Measurements from ENCODE around the gene RBM14.

The RBM14 gene

DNA sequence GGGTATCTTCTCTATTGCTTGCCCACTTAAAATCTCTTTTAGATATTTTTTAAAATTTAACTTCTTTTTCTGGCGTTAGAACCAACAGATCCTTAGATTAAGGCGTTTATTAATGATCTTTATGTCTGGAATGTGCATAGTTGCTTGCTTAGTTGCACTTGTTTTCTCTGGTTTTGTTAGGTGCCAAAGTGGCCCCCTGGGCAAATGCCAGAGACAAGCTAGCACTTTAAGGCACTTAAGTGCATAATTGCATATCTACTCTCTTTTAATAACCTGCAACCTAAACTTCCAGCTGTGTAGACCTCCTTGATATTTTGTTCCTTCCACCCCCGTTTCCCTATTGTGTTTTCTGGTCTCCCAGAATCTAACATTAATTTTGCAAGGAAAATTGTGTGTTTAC is 25.4 kb downstream of the RBM14 start:
- Histone ChIP-seq H3K36me3 (ENCODE audit: control insufficient read depth, low read length) (peaks cover 95% of the 10 kb centered on the region), H3K4me3 (ENCODE audit: low read length) (peak overlapping the region; percentile 98), H3K9me2 (replicated peaks; ENCODE audit: control insufficient read depth, low read length) (no peaks in the 10 kb centered on the region), H3F3A (ENCODE audit: control insufficient read depth, insufficient read depth) (peaks cover 35% of the 10 kb centered on the region), H3K4me1 (ENCODE audit: control insufficient read depth, low read length) (peaks cover 54% of the 10 kb centered on the region), H3K79me2 (ENCODE audit: control insufficient read depth, low read length) (peaks cover 97% of the 10 kb centered on the region), H4K20me1 (ENCODE audit: control insufficient read depth, insufficient read depth, low read depth, low read length) (peaks cover 63% of the 10 kb centered on the region), H3K9me3 (ENCODE audit: control insufficient read depth, insufficient read depth, low read length) (no peaks in the 10 kb centered on the region), H3K27ac (ENCODE audit: low read depth, low read length) (no peak overlapping the region), H3K4me2 (ENCODE audit: low read length) (peak overlapping the region; percentile 77), H3K27me3 (ENCODE audit: control insufficient read depth, low read length) (no peaks in the 10 kb centered on the region)
- TF ChIP-seq EZH2phosphoT487 (IDR thresholded peaks at IDR 0.05; ENCODE audit: borderline replicate concordance, low read length), result no peak
- TF ChIP-seq, protein P1, sequence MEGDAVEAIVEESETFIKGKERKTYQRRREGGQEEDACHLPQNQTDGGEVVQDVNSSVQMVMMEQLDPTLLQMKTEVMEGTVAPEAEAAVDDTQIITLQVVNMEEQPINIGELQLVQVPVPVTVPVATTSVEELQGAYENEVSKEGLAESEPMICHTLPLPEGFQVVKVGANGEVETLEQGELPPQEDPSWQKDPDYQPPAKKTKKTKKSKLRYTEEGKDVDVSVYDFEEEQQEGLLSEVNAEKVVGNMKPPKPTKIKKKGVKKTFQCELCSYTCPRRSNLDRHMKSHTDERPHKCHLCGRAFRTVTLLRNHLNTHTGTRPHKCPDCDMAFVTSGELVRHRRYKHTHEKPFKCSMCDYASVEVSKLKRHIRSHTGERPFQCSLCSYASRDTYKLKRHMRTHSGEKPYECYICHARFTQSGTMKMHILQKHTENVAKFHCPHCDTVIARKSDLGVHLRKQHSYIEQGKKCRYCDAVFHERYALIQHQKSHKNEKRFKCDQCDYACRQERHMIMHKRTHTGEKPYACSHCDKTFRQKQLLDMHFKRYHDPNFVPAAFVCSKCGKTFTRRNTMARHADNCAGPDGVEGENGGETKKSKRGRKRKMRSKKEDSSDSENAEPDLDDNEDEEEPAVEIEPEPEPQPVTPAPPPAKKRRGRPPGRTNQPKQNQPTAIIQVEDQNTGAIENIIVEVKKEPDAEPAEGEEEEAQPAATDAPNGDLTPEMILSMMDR (IDR thresholded peaks at IDR 0.05; ENCODE audit: low read depth, low read length, poor library complexity, severe bottlenecking), result no peak

DNA sequence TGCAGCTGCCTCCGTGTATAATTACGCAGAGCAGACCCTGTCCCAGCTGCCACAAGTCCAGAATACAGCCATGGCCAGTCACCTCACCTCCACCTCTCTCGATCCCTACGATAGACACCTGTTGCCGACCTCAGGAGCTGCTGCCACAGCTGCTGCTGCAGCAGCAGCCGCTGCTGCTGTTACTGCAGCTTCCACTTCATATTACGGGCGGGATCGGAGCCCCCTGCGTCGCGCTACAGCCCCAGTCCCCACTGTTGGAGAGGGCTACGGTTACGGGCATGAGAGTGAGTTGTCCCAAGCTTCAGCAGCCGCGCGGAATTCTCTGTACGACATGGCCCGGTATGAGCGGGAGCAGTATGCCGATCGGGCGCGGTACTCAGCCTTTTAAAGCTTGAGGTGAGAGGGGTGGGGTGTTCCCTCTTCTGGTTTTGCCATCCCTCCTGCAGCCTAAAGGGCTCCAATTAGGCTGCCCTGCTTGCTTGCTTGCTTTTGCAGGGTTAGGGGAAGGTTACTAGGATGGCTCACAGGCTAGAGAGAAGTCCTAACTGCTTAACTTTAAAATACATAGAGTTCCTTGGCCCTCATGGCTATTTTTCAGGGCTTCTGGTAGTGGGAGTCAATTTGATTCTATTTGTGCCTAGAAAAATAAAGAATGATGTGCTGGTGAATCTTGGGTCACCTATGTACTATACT is 27.5 kb downstream of the RBM14 start:
- no peaks in the 10 kb centered on the region for H3K27me3 ChIP-seq (ENCODE audit: control insufficient read depth, low read length)
- peaks cover 37% of the 10 kb centered on the region for H3F3A ChIP-seq (ENCODE audit: control insufficient read depth, insufficient read depth)
- TF ChIP-seq EZH2phosphoT487 (IDR thresholded peaks at IDR 0.05; ENCODE audit: borderline replicate concordance, low read length), result no peak
- no peaks in the 10 kb centered on the region for H3K9me2 ChIP-seq (replicated peaks; ENCODE audit: control insufficient read depth, low read length)
- H3K4me1 ChIP-seq (ENCODE audit: control insufficient read depth, low read length), result peaks cover 42% of the 10 kb centered on the region
- H3K27ac ChIP-seq (ENCODE audit: low read depth, low read length), result no peak overlapping the region
- peaks cover 100% of the 10 kb centered on the region for H3K79me2 ChIP-seq (ENCODE audit: control insufficient read depth, low read length)
- H3K36me3 ChIP-seq (ENCODE audit: control insufficient read depth, low read length), result peaks cover 97% of the 10 kb centered on the region
- peaks cover 65% of the 10 kb centered on the region for H4K20me1 ChIP-seq (ENCODE audit: control insufficient read depth, insufficient read depth, low read depth, low read length)
- H3K9me3 ChIP-seq (ENCODE audit: control insufficient read depth, insufficient read depth, low read length), result no peaks in the 10 kb centered on the region
- no peak overlapping the region; the same call in 1 of the 2 replicates for H3K4me3 ChIP-seq (ENCODE audit: low read length)
- H3K4me2 ChIP-seq (ENCODE audit: low read length), result peak overlapping the region; percentile 8; the same call in 1 of the 2 replicates

DNA sequence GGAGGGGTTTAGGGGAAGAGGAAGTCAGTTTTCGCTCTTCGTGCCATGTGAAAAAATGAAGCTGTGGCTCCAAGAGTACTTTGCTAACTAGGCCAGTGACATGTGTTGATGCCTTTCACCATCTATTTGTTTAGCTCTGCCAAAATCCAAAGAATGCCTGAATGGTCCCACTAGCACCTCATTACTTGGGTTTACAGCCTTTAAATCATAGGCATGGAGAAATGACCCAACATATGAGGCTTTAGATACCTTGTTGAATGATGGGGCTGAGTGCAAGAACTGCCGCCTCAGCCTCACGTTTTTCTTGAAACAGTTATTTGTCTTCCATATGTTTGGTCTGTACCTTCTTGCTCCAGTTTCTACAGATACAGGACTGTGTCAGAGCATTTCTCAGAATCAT is 30.4 kb downstream of the RBM14 start:
- Histone ChIP-seq H3K4me3 (ENCODE audit: low read length) (no peak overlapping the region), H3K4me2 (ENCODE audit: low read length) (no peak overlapping the region), H3K79me2 (ENCODE audit: control insufficient read depth, low read length) (peaks cover 98% of the 10 kb centered on the region), H3K27me3 (ENCODE audit: control insufficient read depth, low read length) (no peaks in the 10 kb centered on the region), H3K27ac (ENCODE audit: low read depth, low read length) (no peak overlapping the region), H4K20me1 (ENCODE audit: control insufficient read depth, insufficient read depth, low read depth, low read length) (peaks cover 35% of the 10 kb centered on the region), H3K4me1 (ENCODE audit: control insufficient read depth, low read length) (peaks cover 16% of the 10 kb centered on the region), H3K9me2 (replicated peaks; ENCODE audit: control insufficient read depth, low read length) (no peaks in the 10 kb centered on the region), H3K36me3 (ENCODE audit: control insufficient read depth, low read length) (peaks cover 93% of the 10 kb centered on the region), H3K9me3 (ENCODE audit: control insufficient read depth, insufficient read depth, low read length) (no peaks in the 10 kb centered on the region), H3F3A (ENCODE audit: control insufficient read depth, insufficient read depth) (peaks cover 47% of the 10 kb centered on the region)
- TF ChIP-seq, protein P1 (IDR thresholded peaks at IDR 0.05; ENCODE audit: low read depth, low read length, poor library complexity, severe bottlenecking), result no peak
- no peak for TF ChIP-seq EZH2phosphoT487 (IDR thresholded peaks at IDR 0.05; ENCODE audit: borderline replicate concordance, low read length)

DNA sequence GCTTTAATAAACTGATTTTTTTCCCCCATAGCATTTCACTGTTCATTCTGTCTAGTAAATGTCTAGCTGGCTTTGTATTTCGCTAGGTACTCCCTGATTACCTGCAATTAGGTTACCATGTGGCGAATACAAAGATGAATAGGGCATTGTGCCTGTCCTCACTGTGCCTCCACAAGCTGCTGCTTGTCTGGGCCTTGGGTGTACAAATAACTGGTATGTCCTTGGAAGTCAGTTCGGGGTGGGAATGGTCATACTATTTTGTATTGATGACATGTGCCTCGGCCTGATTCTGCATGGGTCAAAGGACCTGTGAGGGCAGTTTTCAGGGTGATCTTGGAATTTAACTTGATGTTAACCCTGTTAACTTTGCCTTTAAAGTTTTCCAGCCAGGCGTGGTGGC is 33.5 kb downstream of the RBM14 start:
- peaks cover 41% of the 10 kb centered on the region for H3F3A ChIP-seq (ENCODE audit: control insufficient read depth, insufficient read depth)
- H3K4me2 ChIP-seq (ENCODE audit: low read length), result no peak overlapping the region
- no peak overlapping the region for H3K27ac ChIP-seq (ENCODE audit: low read depth, low read length)
- TF ChIP-seq, protein P1 (IDR thresholded peaks at IDR 0.05; ENCODE audit: low read depth, low read length, poor library complexity, severe bottlenecking), result no peak
- TF ChIP-seq EZH2phosphoT487 (IDR thresholded peaks at IDR 0.05; ENCODE audit: borderline replicate concordance, low read length), result no peak
- H3K4me1 ChIP-seq (ENCODE audit: control insufficient read depth, low read length), result 0 out of 2 replicates have a peak, but pooled peaks cover 3% of the 10 kb centered on the region
- H3K4me3 ChIP-seq (ENCODE audit: low read length), result no peak overlapping the region
- peaks cover 94% of the 10 kb centered on the region for H3K79me2 ChIP-seq (ENCODE audit: control insufficient read depth, low read length)
- H3K36me3 ChIP-seq (ENCODE audit: control insufficient read depth, low read length), result peaks cover 75% of the 10 kb centered on the region
- H4K20me1 ChIP-seq (ENCODE audit: control insufficient read depth, insufficient read depth, low read depth, low read length), result peaks cover 22% of the 10 kb centered on the region; the same call in 1 of the 2 replicates
- H3K27me3 ChIP-seq (ENCODE audit: control insufficient read depth, low read length), result no peaks in the 10 kb centered on the region
- H3K9me2 ChIP-seq (replicated peaks; ENCODE audit: control insufficient read depth, low read length), result no peaks in the 10 kb centered on the region
- no peaks in the 10 kb centered on the region for H3K9me3 ChIP-seq (ENCODE audit: control insufficient read depth, insufficient read depth, low read length)

All from DOHH2 (cell line).